ENCODE results near the gene SLC4A5. TPM values are rescaled to one million over a fixed set of nuclear protein-coding genes. Genes with fewer than 3 reads are reported as not detected.

Gene SLC4A5
- total RNA-seq, 1 experiment from 2014 or later: not detected

DNA sequence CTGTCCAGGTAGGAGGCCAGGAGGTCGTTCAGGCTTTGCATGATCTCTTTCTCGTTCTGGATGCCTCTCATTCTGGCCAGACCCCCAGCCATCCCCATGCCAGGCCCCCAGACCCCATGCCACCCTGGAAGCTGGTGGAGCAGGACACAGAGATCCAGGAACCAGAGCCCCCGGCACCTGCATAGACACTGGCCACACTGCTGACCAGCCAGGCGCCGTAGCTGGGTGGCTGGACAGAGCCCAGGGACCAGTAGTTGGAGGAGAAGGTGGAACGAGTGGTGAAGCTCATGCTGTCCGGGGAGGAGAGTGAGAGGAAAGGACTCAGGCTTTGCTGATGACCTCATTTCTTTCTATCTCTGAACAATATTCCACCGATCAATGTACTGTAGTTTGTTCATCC is 35.5 kb downstream of the SLC4A5 start:
- Histone ChIP-seq H3K4me2 (no peak overlapping the region), H3F3A (ENCODE audit: insufficient read depth, low read depth) (no peaks in the 10 kb centered on the region), H2AFZ (no peak overlapping the region), H4K20me1 (ENCODE audit: insufficient read depth) (no peaks in the 10 kb centered on the region), H3K4me1 (replicated peaks; ENCODE audit: insufficient read depth) (no peaks in the 10 kb centered on the region), H3K4me3 (no peak overlapping the region), H3K27ac (no peak overlapping the region), H3K79me2 (ENCODE audit: low read depth) (no peaks in the 10 kb centered on the region), H3K36me3 (ENCODE audit: low read depth) (no peaks in the 10 kb centered on the region), H3K27me3 (ENCODE audit: insufficient read depth, low read depth) (peaks cover 6% of the 10 kb centered on the region; the same call in 1 of the 2 replicates), H3K9me2 (ENCODE audit: insufficient read depth) (peaks cover 9% of the 10 kb centered on the region; the same call in 1 of the 2 replicates), H3K9me3 (ENCODE audit: insufficient read depth, low read depth) (no peaks in the 10 kb centered on the region)
- intact Hi-C loops (cut with micrococcal nuclease; ENCODE audit: unreplicated experiment): no loop called here
- ChIA-PET CTCF (no interaction called here), POLR2A (ENCODE audit: unreplicated experiment) (no interaction called here)
- DNase-seq: peak in 1 of 2 experiments; percentile 19
- BruUV-seq (replicated peaks): no TSS peak
- no peak for TF ChIP-seq EZH2 (IDR thresholded peaks at IDR 0.05; ENCODE audit: low read depth)
- TF ChIP-seq, protein P1, sequence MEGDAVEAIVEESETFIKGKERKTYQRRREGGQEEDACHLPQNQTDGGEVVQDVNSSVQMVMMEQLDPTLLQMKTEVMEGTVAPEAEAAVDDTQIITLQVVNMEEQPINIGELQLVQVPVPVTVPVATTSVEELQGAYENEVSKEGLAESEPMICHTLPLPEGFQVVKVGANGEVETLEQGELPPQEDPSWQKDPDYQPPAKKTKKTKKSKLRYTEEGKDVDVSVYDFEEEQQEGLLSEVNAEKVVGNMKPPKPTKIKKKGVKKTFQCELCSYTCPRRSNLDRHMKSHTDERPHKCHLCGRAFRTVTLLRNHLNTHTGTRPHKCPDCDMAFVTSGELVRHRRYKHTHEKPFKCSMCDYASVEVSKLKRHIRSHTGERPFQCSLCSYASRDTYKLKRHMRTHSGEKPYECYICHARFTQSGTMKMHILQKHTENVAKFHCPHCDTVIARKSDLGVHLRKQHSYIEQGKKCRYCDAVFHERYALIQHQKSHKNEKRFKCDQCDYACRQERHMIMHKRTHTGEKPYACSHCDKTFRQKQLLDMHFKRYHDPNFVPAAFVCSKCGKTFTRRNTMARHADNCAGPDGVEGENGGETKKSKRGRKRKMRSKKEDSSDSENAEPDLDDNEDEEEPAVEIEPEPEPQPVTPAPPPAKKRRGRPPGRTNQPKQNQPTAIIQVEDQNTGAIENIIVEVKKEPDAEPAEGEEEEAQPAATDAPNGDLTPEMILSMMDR (conservative IDR thresholded peaks at IDR 0.05): no peak

DNA sequence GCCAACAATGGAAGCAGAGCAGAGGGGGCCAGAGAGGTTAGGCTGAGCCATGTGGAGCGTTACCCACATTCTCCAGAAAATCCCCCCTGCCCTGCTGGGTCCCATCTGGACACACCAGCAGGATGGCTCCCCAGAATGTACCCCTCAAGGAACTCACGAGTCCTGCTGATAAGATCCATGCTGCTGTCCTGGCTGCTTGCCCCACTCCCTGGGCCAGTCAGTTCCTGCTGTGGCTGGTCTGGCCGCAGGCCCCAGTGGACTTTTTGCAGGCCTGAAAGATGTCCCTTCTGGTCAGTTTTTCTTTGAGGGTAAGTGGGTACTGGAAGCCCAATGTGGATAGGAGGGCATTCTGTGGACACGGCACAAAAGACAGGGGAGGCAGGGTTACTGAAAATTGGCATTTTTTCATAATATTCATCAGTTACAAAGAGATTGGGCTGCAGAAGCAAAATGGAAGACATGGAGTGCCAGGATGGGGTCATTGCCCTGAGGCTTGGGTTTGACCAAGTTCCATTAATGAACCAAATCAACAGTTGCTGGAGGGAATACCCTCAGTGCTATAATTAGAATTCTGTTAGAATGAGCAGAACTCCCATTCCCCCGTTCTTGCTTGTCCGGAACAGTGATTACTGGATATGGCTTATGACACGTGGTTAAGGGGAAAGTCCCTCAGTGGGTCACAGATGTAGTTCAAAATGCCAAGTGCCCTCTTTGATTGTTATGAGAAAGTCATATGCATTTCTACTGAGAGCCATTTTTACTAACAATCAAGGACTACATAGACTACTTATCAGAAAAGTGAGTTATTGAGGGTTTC is 38.7 kb downstream of the SLC4A5 start:
- Histone ChIP-seq H3K9me3 (ENCODE audit: insufficient read depth, low read depth) (no peaks in the 10 kb centered on the region), H3K4me3 (no peak overlapping the region), H3K36me3 (ENCODE audit: low read depth) (no peaks in the 10 kb centered on the region), H3K27ac (no peak overlapping the region), H3K4me2 (no peak overlapping the region), H4K20me1 (ENCODE audit: insufficient read depth) (no peaks in the 10 kb centered on the region), H3K4me1 (replicated peaks; ENCODE audit: insufficient read depth) (no peaks in the 10 kb centered on the region), H2AFZ (no peak overlapping the region), H3F3A (ENCODE audit: insufficient read depth, low read depth) (no peaks in the 10 kb centered on the region), H3K27me3 (ENCODE audit: insufficient read depth, low read depth) (peaks cover 11% of the 10 kb centered on the region; the same call in 1 of the 2 replicates), H3K9me2 (ENCODE audit: insufficient read depth) (no peaks in the 10 kb centered on the region), H3K79me2 (ENCODE audit: low read depth) (no peaks in the 10 kb centered on the region)
- DNase-seq: peak in 1 of 2 experiments; percentile 18
- intact Hi-C loops (cut with micrococcal nuclease; ENCODE audit: unreplicated experiment): no loop called here
- ChIA-PET POLR2A (ENCODE audit: unreplicated experiment) (interaction anchor here (0.6 kb wide), 1 partner anchor 462 kb away, joined by 5 read pairs; no protein-coding TSS in a partner anchor), CTCF (no interaction called here)
- BruUV-seq (replicated peaks): no TSS peak
- TF ChIP-seq, protein P1 (conservative IDR thresholded peaks at IDR 0.05): no peak
- no peak for TF ChIP-seq EZH2 (IDR thresholded peaks at IDR 0.05; ENCODE audit: low read depth)

DNA sequence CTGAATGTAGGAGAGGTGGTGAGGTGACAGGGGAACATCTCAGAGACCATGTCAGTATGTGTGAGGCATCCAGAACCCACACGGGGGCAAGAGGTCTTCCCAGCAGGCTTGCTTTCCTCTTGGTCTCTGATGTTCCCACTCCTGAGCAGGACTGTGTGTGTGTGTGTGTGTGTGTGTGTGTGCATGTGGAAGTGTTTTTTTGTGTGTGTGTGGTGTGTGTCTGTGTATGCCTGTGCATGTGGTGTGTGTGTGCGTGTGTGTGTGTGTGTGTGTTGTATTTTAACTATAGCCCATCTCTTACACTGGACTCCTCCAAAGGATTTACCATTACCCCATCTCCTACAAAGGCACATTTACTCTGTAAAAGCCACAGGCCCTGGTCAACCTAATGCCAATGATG is 40.4 kb downstream of the SLC4A5 start:
- Histone ChIP-seq H3F3A (ENCODE audit: insufficient read depth, low read depth) (no peaks in the 10 kb centered on the region), H3K9me3 (ENCODE audit: insufficient read depth, low read depth) (peaks cover 5% of the 10 kb centered on the region; the same call in 1 of the 2 replicates), H3K79me2 (ENCODE audit: low read depth) (no peaks in the 10 kb centered on the region), H3K4me2 (no peak overlapping the region), H3K27ac (no peak overlapping the region), H3K27me3 (ENCODE audit: insufficient read depth, low read depth) (peaks cover 22% of the 10 kb centered on the region; the same call in 1 of the 2 replicates), H3K4me1 (replicated peaks; ENCODE audit: insufficient read depth) (no peaks in the 10 kb centered on the region), H3K36me3 (ENCODE audit: low read depth) (no peaks in the 10 kb centered on the region), H2AFZ (no peak overlapping the region), H4K20me1 (ENCODE audit: insufficient read depth) (no peaks in the 10 kb centered on the region), H3K4me3 (no peak overlapping the region), H3K9me2 (ENCODE audit: insufficient read depth) (no peaks in the 10 kb centered on the region)
- CTCF ChIA-PET: no interaction called here
- POLR2A ChIA-PET (ENCODE audit: unreplicated experiment): no interaction called here
- BruUV-seq (replicated peaks): no TSS peak
- intact Hi-C loops (cut with micrococcal nuclease; ENCODE audit: unreplicated experiment): no loop called here
- no peak for TF ChIP-seq EZH2 (IDR thresholded peaks at IDR 0.05; ENCODE audit: low read depth)
- TF ChIP-seq, protein P1 (conservative IDR thresholded peaks at IDR 0.05): no peak
- DNase-seq: no peak
